Stomach (tissue), 4 donors: ENCODE data around the gene SLC35F6.

Experiments used
- CTCF ChIP-seq, 7 experiments: fragments of 450-650 bp in 4 of 7; fragments of 200-600 bp in 3 of 7; sonication (generic) in 3 of 7; IDR thresholded peaks; one replicate each; pipeline ENCODE4 v1.5.1; 2016 to 2019; ENCODE audit warnings: antibody characterized with exemption in 7 of 7, control low read depth in 2 of 7, mild to moderate bottlenecking in 1 of 7
- POLR2A ChIP-seq, 4 donors: fragments of 450-650 bp; IDR thresholded peaks; one replicate each; pipeline ENCODE4 v1.6.1; 2016; ENCODE audit warnings: antibody characterized with exemption in 4 of 4, control low read depth in 2 of 4, mild to moderate bottlenecking in 1 of 4, moderate library complexity in 1 of 4
- POLR2AphosphoS5 ChIP-seq, 3 donors: sonication (generic); formaldehyde crosslinking; IDR thresholded peaks; one replicate each; pipeline ENCODE4 v1.6.1; 2016; ENCODE audit warnings: antibody characterized with exemption in 3 of 3

GRCh38 chr2:26769089-26769761 is 5.1 kb downstream of the SLC35F6 start:
- TF ChIP-seq POLR2AphosphoS5 (IDR thresholded peaks at IDR 0.05): peak in 2 of 3 donors; percentile 48 to 69
- no peak for TF ChIP-seq CTCF (IDR thresholded peaks at IDR 0.05)
- no peak for TF ChIP-seq POLR2A (IDR thresholded peaks at IDR 0.05)
